Progenitor cell of endocrine pancreas (in vitro differentiated cells): ENCODE data around the gene CALN1. TPM values are rescaled to one million over a fixed set of nuclear protein-coding genes. Genes with fewer than 3 reads are reported as not detected.
A peak's percentile ranks its signal among the peaks of the same experiment; 100 is the strongest.

ENCODE experiments used
- DNase-seq: peaks from one replicate; pipeline ENCODE4 v3.0.0; 2021; ENCODE audit warnings: low spot score; ENCODE audit not compliant: unreplicated experiment
- H3K27ac Mint-ChIP-seq: 2 replicates; pipeline ENCODE4 v1.8.0; 2021; ENCODE audit warnings: mild to moderate bottlenecking, moderate library complexity, mixed read lengths
- H3K27me3 Mint-ChIP-seq: 2 replicates; pipeline ENCODE4 v1.8.0; 2021; ENCODE audit warnings: mixed read lengths
- H3K36me3 Mint-ChIP-seq: 2 replicates; pipeline ENCODE4 v1.8.0; 2022; ENCODE audit warnings: mixed read lengths; ENCODE audit not compliant: insufficient read depth
- H3K4me1 Mint-ChIP-seq: 2 replicates; pipeline ENCODE4 v1.8.0; 2021; ENCODE audit warnings: low read depth, mixed read lengths
- H3K4me3 Mint-ChIP-seq: 2 replicates; pipeline ENCODE4 v1.8.0; 2021; ENCODE audit warnings: low read depth, mild to moderate bottlenecking, moderate library complexity, mixed read lengths
- H3K9me3 Mint-ChIP-seq: 2 replicates; pipeline ENCODE4 v1.8.0; 2021; ENCODE audit warnings: low read depth, mixed read lengths
- total RNA-seq: library from RNA; stranded (reverse); gene quantifications from 2 replicates; pipeline ENCODE4 v1.2.1, GENCODE V29; 2021
- TF ChIP-seq, protein P1 (sequence below): fragments of 200-600 bp; sonication (generic); IDR thresholded peaks from one replicate; pipeline ENCODE4 v1.5.0; 2021; ENCODE audit warnings: antibody characterized with exemption, mild to moderate bottlenecking; ENCODE audit not compliant: unreplicated experiment

The CALN1 gene
- total RNA-seq, 1 donor from 2014 or later: 0.79 TPM

DNA sequence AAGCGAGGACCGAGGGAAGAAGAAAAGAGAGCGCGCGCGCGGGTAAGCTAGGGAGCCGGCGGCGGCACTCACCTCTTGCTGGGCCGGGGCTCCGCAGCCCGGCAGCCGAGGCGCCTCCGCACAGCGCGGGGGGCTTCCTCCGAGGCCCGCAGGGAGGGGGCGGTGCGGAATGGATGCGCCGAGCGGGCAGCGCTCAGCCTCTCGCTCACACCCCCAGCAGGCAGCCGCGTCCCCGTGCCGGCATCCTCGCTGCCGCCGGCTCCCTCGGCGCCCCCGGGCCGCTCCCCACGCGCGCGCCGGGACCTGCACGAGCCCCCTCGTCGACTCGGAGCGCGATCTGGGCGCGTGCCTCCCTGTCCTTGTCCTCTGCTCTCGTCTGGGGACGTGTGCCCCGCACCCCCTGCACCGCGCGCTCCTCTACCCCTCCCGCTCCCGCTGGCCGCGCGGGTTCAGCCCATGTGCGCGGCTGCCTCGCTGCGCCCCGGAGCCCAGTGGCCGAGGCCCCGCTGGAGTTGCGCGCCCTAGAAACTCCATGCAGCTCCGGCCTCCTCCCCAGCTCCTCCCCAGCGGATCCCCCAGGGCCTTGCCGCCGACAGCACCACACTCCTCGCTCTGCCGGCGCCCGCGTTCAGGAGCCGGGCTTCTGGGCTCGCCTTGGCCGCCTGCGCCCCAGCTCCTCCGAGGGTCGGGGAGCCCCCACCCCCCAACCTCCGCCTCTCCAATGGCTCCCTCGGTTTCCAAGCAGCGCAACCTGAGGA, 75.3 kb downstream of the CALN1 start:
- peaks cover 5% of the 10 kb centered on the region for H3K36me3 Mint-ChIP-seq
- peaks cover 4% of the 10 kb centered on the region for H3K4me1 Mint-ChIP-seq
- H3K27me3 Mint-ChIP-seq: peaks cover 76% of the 10 kb centered on the region
- H3K4me3 Mint-ChIP-seq: peak overlapping the region; percentile 74
- no peak for DNase-seq
- H3K9me3 Mint-ChIP-seq: peaks cover 7% of the 10 kb centered on the region
- TF ChIP-seq, protein P1, sequence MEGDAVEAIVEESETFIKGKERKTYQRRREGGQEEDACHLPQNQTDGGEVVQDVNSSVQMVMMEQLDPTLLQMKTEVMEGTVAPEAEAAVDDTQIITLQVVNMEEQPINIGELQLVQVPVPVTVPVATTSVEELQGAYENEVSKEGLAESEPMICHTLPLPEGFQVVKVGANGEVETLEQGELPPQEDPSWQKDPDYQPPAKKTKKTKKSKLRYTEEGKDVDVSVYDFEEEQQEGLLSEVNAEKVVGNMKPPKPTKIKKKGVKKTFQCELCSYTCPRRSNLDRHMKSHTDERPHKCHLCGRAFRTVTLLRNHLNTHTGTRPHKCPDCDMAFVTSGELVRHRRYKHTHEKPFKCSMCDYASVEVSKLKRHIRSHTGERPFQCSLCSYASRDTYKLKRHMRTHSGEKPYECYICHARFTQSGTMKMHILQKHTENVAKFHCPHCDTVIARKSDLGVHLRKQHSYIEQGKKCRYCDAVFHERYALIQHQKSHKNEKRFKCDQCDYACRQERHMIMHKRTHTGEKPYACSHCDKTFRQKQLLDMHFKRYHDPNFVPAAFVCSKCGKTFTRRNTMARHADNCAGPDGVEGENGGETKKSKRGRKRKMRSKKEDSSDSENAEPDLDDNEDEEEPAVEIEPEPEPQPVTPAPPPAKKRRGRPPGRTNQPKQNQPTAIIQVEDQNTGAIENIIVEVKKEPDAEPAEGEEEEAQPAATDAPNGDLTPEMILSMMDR: no peak
- peak overlapping the region; percentile 30 for H3K27ac Mint-ChIP-seq

DNA sequence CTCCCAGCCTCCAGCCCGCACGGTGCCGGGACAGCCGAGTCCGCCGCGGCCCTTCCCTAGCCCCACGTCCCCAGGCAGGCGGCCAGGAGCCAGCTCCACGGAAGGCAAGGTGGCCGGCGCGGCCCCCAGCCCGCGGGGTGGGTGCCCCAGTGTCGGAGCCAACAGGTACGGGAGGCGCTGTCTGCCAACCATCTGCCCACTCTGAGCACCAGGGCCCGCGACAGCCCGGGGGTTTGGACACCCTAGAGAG, 75.8 kb downstream of the CALN1 start:
- DNase-seq: no peak
- peaks cover 72% of the 10 kb centered on the region for H3K27me3 Mint-ChIP-seq
- no peak overlapping the region for H3K27ac Mint-ChIP-seq
- peaks cover 7% of the 10 kb centered on the region for H3K9me3 Mint-ChIP-seq
- H3K36me3 Mint-ChIP-seq: peaks cover 5% of the 10 kb centered on the region
- TF ChIP-seq, protein P1: no peak
- peak overlapping the region; percentile 37 for H3K4me3 Mint-ChIP-seq
- H3K4me1 Mint-ChIP-seq: peaks cover 4% of the 10 kb centered on the region

DNA sequence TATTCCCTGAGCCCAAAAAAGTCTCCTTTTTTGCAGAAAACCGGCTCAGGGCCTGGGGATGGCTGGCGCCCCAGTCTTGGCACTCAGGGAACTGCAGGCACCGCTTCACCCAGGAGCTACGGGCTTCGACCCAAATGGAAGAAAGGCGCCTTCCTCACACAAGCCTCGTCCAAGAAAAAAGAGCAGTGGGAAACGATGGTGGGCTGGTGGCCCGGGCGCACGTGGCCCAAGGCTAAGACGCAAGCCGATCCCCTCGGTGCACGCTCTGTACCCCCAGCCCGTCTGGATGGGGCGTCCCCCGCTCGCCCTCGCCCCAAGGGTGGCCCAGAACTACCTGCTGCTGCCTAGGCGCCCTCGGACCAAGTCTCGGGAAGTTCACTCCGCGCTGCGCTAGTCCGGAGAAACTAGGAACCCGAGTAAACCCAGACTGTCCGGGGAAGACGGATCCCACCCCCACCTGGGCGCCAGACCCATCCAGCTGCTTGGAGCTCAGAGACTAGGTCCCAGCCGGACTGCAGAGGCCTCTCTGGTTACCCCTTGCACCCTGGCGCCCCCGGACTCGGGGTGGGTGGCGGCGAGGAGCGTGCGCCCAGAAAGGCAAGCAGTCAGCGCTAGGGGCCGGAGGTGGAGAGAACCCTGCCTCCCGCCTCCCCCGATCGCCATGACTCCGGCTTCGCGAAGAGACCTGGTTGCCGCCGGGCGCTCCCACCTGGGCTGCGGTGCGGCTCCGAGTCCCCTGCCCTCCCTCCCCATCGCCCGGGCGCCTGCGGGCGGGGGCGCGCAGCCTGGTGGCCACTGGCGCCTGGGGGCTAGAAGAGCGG, 76.4 kb downstream of the CALN1 start:
- H3K4me1 Mint-ChIP-seq: peaks cover 4% of the 10 kb centered on the region
- peaks cover 5% of the 10 kb centered on the region for H3K36me3 Mint-ChIP-seq
- peak; percentile 28 for DNase-seq
- H3K27me3 Mint-ChIP-seq: peaks cover 71% of the 10 kb centered on the region
- H3K4me3 Mint-ChIP-seq: peak overlapping the region; percentile 56
- H3K9me3 Mint-ChIP-seq: peaks cover 7% of the 10 kb centered on the region
- no peak overlapping the region for H3K27ac Mint-ChIP-seq
- TF ChIP-seq, protein P1: peak; percentile 15

DNA sequence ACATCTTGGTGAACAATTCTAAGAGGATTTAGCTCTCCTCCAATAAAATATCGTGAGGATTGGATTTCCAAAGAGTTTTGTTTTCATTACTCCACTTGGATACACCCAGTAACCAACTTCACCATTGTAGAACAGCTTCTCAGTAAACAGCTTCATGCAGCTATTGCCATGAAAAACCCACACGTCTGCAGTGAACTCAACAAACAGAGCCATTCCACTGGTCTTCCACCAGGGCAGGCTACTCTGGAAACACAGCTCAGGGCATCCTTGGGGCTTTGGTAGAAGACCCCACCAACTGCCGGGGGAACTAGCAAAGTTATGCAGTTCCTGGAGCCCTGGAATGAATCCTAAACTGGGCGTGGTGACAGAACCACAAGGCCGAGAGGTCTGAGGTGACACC, 77.4 kb downstream of the CALN1 start:
- peaks cover 3% of the 10 kb centered on the region for H3K36me3 Mint-ChIP-seq
- TF ChIP-seq, protein P1: no peak
- peaks cover 7% of the 10 kb centered on the region for H3K9me3 Mint-ChIP-seq
- no peak for DNase-seq
- H3K4me1 Mint-ChIP-seq: peaks cover 4% of the 10 kb centered on the region
- H3K4me3 Mint-ChIP-seq: peak overlapping the region; percentile 40
- peaks cover 66% of the 10 kb centered on the region for H3K27me3 Mint-ChIP-seq
- H3K27ac Mint-ChIP-seq: peak overlapping the region; percentile 29

DNA sequence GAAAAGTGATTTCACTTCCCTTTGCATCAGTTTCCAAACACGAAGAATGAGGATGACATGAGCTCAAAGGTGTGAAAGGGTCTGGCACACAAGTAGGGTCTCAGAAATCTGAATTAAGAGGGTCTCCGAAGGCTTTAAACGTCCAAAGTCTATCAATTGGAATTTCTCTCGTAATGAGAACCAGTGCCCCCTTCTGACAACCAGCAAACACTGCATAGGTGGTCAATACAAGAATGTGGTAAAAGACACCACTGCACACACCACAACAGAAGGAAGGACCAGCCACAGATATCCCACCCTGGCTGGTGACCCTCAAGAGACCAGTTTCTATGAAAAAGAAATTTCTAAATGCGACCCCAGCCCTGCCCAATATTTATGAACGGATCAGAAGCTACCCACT, 78.1 kb downstream of the CALN1 start:
- TF ChIP-seq, protein P1: peak; percentile 49
- Mint-ChIP-seq H3K27ac (no peak overlapping the region), H3K4me1 (peaks cover 4% of the 10 kb centered on the region), H3K4me3 (peak overlapping the region; percentile 59), H3K27me3 (peaks cover 65% of the 10 kb centered on the region), H3K9me3 (peaks cover 7% of the 10 kb centered on the region), H3K36me3 (peaks cover 3% of the 10 kb centered on the region)
- no peak for DNase-seq
